ENCODE data around the gene RHOBTB3. TPM values are rescaled to one million over a fixed set of nuclear protein-coding genes. Genes with fewer than 3 reads are reported as not detected.

The RHOBTB3 gene
- total RNA-seq, 1 experiment from 2014 or later: 6.8 TPM

- no peak overlapping the region for H3K18ac ChIP-seq (ENCODE audit: insufficient read length, low read depth, low read length)
- DNase-seq: no peak
- H3K27me3 ChIP-seq (ENCODE audit: insufficient read depth, low read length): no peaks in the 10 kb centered on the region
- H3K23ac ChIP-seq (ENCODE audit: insufficient read length, low read depth, low read length): no peak overlapping the region
- H3K9me3 Mint-ChIP-seq: no peaks in the 10 kb centered on the region
- H3K4me1 Mint-ChIP-seq: peaks cover 19 to 24% of the 10 kb centered on the region in 2 experiments
- no peak overlapping the region for H2BK15ac ChIP-seq (ENCODE audit: low read depth, low read length)
- no peaks in the 10 kb centered on the region; a peak in 1 of 7 replicates for H3K36me3 Mint-ChIP-seq (ENCODE audit: insufficient read depth in 1 of 3, low read depth in 3 of 3)
- H3K9me3 ChIP-seq (ENCODE audit: control insufficient read depth, low read depth, low read length): no peaks in the 10 kb centered on the region
- no peak overlapping the region for H4K91ac ChIP-seq (ENCODE audit: insufficient read length, low read depth, low read length)
- no peak overlapping the region for H2BK5ac ChIP-seq (ENCODE audit: insufficient read length, low read length)
- H4K8ac ChIP-seq (replicated peaks; ENCODE audit: insufficient read length, low read depth, low read length): no peak overlapping the region
- H3K79me1 ChIP-seq (ENCODE audit: insufficient read depth, low read depth, low read length, poor library complexity, severe bottlenecking): no peaks in the 10 kb centered on the region
- no peaks in the 10 kb centered on the region for H3K79me2 ChIP-seq (ENCODE audit: insufficient read depth, low read length)
- peaks cover 7% of the 10 kb centered on the region for H3K27me3 Mint-ChIP-seq (ENCODE audit: low read depth)
- TF ChIP-seq CTCF (conservative IDR thresholded peaks at IDR 0.05): no peak
- peaks cover 3% of the 10 kb centered on the region for H3K4me1 ChIP-seq (ENCODE audit: insufficient read depth, low read length)
- no peak overlapping the region for H2AK5ac ChIP-seq (ENCODE audit: insufficient read length, low read length)
- no peak overlapping the region for H2BK20ac ChIP-seq (ENCODE audit: low read depth, low read length, poor library complexity, severe bottlenecking)
- H3K27ac ChIP-seq (ENCODE audit: insufficient read length, low read depth, low read length): no peak overlapping the region
- H3K9ac ChIP-seq (ENCODE audit: extremely low read depth, insufficient read length, low read length): no peak overlapping the region
- H3K14ac ChIP-seq (ENCODE audit: insufficient read depth, low read length): no peak overlapping the region
- H3K4me3 Mint-ChIP-seq: no peak overlapping the region
- no CpG with 5 or more reads among the region's 5 CpGs for WGBS (ENCODE audit: extremely low coverage, insufficient read length, low lambda C conversion rate)
- no peak overlapping the region for H2BK12ac ChIP-seq (ENCODE audit: insufficient read length, low read depth, low read length)
- no peak overlapping the region for H2AFZ ChIP-seq (ENCODE audit: low read length)
- H3K23me2 ChIP-seq (ENCODE audit: insufficient read length, low read depth, low read length, poor library complexity, severe bottlenecking): peaks cover 6% of the 10 kb centered on the region
- no peak overlapping the region for H3K4ac ChIP-seq (ENCODE audit: low read depth, low read length)
- no peaks in the 10 kb centered on the region for H4K20me1 ChIP-seq (ENCODE audit: control insufficient read depth, insufficient read depth, insufficient read length)
- H3K4me2 ChIP-seq (ENCODE audit: insufficient read depth, insufficient read length, low read length): no peak overlapping the region
- H3K27ac Mint-ChIP-seq: no peak overlapping the region
- no peak overlapping the region for H3T11ph ChIP-seq (ENCODE audit: low read length)
- H3K56ac ChIP-seq (ENCODE audit: insufficient read length, low read depth, low read length): no peak overlapping the region
- H4K5ac ChIP-seq (ENCODE audit: insufficient read length, low read depth, low read length): no peak overlapping the region
- H2BK120ac ChIP-seq (ENCODE audit: low read depth, low read length, poor library complexity, severe bottlenecking): no peak overlapping the region
Measured at GRCh38 chr5:95715799-95716461, 15.2 kb upstream of the RHOBTB3 start.
